Measurements from ENCODE around the gene KRT35.

KRT35 gene

DNA sequence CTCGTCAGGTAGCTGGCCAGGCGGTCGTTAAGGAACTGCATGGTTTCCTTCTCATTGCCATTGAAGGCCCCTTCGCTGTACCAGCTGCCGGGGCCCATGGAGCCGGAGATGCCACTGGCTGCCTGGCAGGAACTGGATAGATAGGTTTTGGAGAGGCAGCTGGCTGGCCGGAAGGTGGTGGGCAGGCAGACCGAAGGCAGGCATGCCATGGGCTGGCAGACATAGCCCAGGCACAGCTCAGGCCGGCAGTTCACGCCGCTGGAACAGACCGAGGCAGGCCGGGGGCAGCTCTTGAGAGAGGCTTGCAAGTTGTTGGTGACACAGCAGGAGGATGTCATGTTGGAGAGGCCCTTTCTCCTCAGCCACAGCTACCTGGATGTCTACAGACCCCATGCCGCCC, 14.0 kb downstream of the KRT35 start, which contains the start of gene KRT32:
KRT32 (minus strand) TSS at position 399 of the 400 bp plus-strand sequence; CDS start at position 338, 61 bp downstream.
- TF ChIP-seq GATA2 (IDR thresholded peaks at IDR 0.05; ENCODE audit: low read depth, low read length) (no peak), GATA3 (IDR thresholded peaks at IDR 0.05; ENCODE audit: low read depth, low read length) (no peak)

DNA sequence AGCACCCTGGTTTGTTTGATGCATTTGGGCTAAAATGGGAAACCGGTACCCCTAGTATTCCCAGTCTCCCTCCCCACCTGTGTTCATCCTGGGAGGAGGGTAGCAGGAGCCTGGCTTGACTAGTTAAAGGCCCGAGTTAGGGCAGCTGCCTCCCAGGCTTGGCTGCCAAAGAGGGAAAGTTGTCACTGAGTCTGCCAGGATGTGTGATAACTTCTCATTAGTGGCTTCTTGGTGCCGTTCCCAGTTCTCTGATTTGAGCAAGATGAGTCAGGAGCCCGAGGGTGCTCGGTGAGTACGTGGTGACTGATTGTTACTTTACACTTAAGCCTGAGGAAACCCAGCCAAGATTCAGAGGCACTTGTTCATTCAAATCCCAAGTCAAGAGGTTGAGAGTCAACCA, 16.3 kb downstream of the KRT35 start:
- TF ChIP-seq GATA3 (IDR thresholded peaks at IDR 0.05; ENCODE audit: low read depth, low read length) (no peak), GATA2 (IDR thresholded peaks at IDR 0.05; ENCODE audit: low read depth, low read length) (no peak)

DNA sequence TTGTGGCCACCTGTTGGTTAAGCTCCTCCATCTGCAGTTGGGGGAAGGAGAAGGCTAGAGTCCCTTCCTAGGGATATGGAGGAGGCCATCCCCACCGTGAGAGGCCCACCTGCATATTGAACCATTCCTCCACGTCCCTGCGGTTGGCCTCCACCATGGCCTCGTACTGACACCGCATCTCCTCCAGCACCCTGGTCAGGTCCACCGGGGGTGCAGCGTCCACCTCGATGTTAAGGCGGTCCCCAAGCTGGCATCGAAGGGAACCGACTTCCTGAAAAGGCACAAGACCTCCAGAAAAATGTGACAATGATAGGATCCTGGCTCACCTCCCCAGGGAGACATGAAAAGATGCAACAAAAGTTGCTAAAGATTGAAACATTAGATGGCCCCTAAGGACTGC, 16.8 kb downstream of the KRT35 start:
- TF ChIP-seq GATA2 (IDR thresholded peaks at IDR 0.05; ENCODE audit: low read depth, low read length) (no peak), GATA3 (IDR thresholded peaks at IDR 0.05; ENCODE audit: low read depth, low read length) (no peak)

DNA sequence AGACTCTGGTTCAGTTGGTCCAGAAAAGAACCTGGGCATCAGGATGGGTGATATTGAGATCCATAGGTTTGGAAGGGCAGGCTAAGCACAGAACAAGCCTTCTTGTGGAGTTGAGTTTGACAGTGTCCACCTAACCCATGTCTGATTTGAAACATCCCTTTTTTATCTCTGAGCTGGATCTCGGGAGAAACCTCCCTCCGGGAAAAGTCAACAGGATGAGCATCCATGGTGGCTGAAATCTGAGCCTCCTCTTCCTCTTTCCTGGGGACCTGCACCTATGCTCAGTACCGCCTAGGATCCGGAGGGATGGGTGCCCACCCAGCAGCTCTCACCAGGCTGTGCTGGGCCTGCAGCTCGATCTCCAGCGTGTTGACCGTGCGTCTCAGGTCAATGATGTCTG, 17.2 kb downstream of the KRT35 start:
- TF ChIP-seq GATA3 (IDR thresholded peaks at IDR 0.05; ENCODE audit: low read depth, low read length) = no peak
- no peak for TF ChIP-seq GATA2 (IDR thresholded peaks at IDR 0.05; ENCODE audit: low read depth, low read length)

DNA sequence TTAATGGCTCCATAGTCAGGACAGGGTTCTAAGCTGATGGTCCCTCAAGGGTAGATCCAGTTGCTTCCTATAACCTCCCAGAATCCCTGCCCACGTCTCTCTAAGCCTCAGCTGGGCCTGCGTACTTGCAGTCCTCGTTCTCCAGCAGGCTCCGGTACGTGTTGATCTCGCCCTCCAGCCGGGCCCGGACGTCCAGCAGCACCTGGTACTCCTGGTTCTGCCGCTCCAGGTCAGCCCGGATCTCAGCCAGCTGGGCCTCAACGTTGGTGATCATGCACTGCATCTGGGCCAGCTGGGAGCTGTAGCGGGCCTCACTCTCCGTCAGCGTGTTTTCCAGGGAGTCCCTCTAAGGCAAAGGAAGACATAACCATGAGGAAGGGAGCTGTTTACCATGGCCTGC, 18.2 kb downstream of the KRT35 start:
- no peak for TF ChIP-seq GATA3 (IDR thresholded peaks at IDR 0.05; ENCODE audit: low read depth, low read length)

DNA sequence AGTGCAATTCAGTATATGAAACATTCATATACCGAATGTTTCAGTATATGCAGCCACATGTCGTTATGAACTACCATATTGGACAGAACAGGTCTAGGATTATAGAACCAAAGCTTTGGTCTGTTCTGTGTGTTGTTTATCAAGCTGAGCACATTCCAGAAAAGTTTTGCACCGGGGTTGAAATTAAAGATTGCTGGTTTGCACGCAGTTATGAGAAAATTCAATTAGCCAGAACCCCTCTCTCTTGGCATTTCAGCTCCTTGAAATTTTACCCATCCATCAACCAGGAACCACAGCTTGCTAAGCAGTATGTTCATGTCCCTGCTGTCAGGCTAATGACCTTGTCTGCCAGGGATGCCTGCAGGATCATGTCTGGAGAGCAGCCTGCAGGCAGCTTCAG, 23.3 kb downstream of the KRT35 start:
- no peak for TF ChIP-seq GATA3 (IDR thresholded peaks at IDR 0.05; ENCODE audit: low read depth, low read length)
- no peak for TF ChIP-seq GATA2 (IDR thresholded peaks at IDR 0.05; ENCODE audit: low read depth, low read length)

DNA sequence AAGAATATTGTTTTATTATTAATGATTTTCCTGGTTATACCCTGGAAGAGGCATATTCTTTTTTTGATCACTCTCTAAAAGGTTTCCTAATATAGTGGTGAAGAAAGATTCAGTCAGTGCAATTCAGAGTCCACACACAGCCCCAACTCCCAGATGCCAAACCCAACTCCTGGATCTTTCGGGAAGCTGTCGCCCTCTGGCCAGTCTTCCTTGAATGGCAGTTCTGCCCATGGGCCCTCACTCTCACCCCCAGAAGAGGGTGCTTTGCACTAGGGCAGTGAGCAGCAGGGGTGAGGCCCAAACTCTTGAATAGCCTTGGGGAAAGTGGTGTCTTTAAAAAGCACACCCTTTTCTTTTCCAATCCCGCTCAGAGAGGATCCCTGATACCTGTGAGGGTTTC, 24.7 kb downstream of the KRT35 start:
- TF ChIP-seq GATA3 (IDR thresholded peaks at IDR 0.05; ENCODE audit: low read depth, low read length) (no peak), GATA2 (IDR thresholded peaks at IDR 0.05; ENCODE audit: low read depth, low read length) (no peak)

DNA sequence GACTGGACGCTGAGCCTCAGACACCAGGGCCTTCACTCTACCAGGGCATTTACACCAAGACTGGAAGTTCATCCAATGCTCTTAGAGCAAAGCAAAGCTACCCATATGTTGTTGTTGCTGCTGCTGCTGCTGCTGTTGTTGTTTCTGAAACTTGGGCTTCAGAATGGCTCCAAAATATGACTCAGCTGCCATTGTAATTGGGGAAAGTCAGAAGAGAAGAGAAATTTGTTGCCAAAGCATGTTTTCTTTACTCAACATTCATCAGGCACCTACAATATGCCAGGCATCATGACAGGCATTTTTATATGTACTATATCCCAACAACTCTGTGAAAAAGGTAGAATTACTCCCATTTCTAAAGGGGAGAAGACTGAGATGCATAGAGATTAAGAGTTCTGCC, 25.7 kb downstream of the KRT35 start:
- no peak for TF ChIP-seq GATA2 (IDR thresholded peaks at IDR 0.05; ENCODE audit: low read depth, low read length)
- TF ChIP-seq GATA3 (IDR thresholded peaks at IDR 0.05; ENCODE audit: low read depth, low read length) = no peak

DNA sequence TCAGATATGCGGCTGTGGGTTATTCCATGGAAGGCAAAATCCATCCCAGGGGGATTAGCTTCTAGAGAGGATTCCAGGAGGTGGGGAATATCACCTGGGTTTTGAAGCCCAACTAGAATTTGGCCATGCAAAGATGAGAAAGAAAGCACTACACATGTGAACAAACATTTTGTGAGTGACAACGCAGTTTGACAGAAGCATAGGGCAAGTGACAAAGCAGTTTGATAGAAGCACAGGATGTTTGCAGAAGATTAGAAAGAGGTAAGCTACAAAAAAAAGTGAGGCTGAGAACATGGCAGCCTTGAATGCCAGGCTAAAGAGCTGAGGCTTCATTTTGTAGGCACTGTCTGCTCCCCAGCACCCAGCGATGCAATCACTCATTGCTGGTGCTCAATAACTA, 27.9 kb downstream of the KRT35 start:
- TF ChIP-seq GATA3 (IDR thresholded peaks at IDR 0.05; ENCODE audit: low read depth, low read length) = no peak
- no peak for TF ChIP-seq GATA2 (IDR thresholded peaks at IDR 0.05; ENCODE audit: low read depth, low read length)

DNA sequence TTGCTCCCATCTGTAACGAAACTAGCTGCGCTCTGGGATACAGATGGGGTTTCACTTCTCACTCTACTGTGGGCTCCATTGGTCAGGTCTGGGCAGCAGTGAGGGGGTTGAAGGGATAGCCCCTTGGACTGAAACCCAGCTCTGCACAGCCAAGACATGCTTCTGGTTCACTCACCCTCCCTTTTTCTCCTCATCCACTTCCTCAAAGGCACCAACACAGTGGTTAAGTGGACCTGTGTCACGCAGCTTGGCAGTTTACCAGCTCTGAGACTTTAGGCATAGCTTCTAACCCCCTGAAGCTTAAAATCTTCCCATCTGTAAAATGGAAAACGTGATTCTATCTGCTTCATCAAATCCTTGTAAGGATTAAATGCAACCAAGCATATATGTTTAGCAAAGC, 28.7 kb downstream of the KRT35 start:
- no peak for TF ChIP-seq GATA3 (IDR thresholded peaks at IDR 0.05; ENCODE audit: low read depth, low read length)
- no peak for TF ChIP-seq GATA2 (IDR thresholded peaks at IDR 0.05; ENCODE audit: low read depth, low read length)

DNA sequence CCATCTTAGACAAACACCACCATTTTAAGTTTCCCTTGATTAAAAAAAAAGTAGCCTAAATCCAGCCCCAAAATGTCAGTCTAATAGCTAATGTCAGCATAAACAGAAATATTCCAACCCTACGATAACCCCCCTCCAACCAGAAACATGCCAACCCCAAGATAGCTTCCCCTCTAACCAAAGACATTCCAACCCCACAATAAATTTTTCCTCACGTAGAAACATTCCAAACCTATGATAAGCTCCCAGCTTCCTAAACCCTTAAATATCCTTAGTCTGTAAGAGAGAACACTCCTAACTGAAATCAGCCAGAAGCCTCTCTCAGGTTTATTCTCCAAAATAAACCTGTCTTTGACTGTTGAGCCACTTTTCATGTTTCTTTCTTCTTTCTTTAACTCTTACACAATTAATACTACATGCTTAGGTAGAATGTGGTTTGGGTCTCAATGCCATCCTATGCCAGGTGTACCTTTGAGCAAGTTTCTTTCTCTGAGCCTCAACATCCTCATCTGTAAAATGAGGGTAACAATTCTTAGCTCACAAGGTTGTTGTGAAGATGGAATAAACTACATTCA, 29.7 kb downstream of the KRT35 start:
- TF ChIP-seq GATA3 (IDR thresholded peaks at IDR 0.05; ENCODE audit: low read depth, low read length) = no peak
- TF ChIP-seq GATA2 (IDR thresholded peaks at IDR 0.05; ENCODE audit: low read depth, low read length) = no peak

DNA sequence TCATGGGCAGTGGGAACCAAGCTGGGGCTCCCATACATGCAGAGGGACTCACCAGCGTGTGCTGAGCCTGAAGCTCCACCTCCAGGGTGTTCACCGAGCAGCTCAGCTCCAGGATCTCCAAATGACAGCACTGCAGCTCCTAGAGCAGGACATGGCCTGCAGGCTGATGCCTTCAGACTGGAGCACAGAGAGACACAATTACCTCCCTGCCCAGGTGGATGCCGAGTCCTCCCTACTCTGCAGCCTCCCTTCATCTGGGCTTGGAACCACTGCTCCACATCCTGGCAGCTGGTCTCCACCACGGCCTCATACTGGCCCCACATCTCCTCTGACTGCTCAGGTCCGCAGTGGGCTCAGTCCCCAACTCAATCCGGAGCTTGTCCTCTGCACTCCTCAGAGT, 31.9 kb downstream of the KRT35 start:
- no peak for TF ChIP-seq GATA3 (IDR thresholded peaks at IDR 0.05; ENCODE audit: low read depth, low read length)

DNA sequence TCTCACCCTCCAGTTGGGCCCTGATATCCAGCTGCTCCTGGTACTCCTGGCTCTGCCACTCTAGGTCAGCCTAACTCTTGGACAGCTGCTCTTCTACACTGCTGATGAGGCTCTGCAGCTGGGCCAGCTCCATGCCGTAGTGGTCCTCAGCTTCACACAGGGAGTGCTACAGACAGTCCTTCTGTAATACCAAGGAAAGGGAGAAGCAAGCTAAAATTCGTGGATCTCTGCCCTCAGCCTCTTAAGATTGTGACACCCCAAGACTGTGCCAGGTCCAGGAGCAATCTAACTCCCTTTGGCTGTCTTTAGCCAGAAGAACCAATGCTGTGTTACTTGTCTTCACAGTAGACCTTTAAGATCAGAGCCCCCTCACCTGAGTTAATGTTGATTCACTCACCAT, 32.4 kb downstream of the KRT35 start:
- no peak for TF ChIP-seq GATA3 (IDR thresholded peaks at IDR 0.05; ENCODE audit: low read depth, low read length)
- TF ChIP-seq GATA2 (IDR thresholded peaks at IDR 0.05; ENCODE audit: low read depth, low read length) = no peak

DNA sequence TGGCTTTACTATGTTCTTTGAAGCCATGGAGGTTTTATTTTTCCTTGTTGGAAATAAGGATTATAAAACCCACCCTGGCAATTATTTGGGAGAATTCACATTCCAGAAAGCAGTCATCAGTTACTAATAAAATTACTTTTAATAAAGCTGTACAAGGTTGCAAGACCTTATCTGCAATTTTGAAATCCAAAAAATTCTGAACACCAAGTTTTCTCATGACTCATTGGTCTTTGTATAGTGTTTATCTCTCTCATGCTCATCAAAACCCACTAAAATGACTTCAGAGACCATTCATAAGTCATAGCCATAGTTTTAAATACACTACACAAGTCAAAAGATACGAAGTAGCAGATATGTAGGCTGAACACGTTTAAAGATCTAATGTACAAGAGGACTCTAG, 34.1 kb downstream of the KRT35 start:
- TF ChIP-seq GATA2 (IDR thresholded peaks at IDR 0.05; ENCODE audit: low read depth, low read length) (no peak), GATA3 (IDR thresholded peaks at IDR 0.05; ENCODE audit: low read depth, low read length) (no peak)

DNA sequence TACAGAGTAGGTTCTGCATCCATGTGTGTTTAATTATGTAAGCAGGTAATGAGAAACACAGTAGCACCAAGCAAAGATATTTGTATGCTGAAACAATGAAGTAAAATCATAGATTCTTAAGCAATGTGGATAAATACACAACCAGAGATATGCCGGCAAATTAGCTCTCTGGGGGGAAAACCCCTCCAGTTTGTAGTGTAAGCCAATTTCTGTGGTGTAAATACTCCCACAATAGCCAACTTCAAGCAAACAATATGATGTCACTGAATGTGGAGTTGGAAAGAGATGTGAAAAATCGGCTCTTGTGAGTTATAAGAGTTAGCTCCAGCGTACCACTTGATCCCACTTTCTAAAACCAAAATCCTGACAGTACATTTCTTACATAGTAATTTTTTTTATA, 36.3 kb downstream of the KRT35 start:
- TF ChIP-seq GATA2 (IDR thresholded peaks at IDR 0.05; ENCODE audit: low read depth, low read length) (no peak), GATA3 (IDR thresholded peaks at IDR 0.05; ENCODE audit: low read depth, low read length) (no peak)

DNA sequence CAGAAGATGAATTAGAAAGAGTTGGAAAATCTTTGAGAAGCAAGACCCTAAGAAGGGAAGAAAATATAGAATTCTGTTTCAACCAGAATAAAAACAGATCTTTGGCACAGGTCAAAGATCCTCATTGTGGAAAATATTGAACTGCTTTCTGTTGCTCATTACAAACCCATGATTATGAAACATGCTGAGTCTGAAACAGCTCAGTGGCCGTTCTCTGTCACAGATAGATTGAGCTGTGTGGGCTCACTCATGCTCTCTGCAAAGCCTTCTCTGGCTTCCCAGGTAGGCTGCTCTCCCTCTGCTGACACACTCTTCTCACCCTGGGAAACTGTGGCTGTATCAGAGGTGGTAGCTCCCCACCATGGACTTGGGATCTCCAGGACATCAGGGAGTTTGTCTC, 36.8 kb downstream of the KRT35 start:
- TF ChIP-seq GATA3 (IDR thresholded peaks at IDR 0.05; ENCODE audit: low read depth, low read length) = no peak
- TF ChIP-seq GATA2 (IDR thresholded peaks at IDR 0.05; ENCODE audit: low read depth, low read length) = no peak

All from SH-SY5Y (cell line).